Stimulated activated CD4-positive, alpha-beta T cell treated with anti-CD3 and anti-CD28 coated beads, Interleukin-1b, Interleukin-23, amount 100 ng/mL, for 1 hour (primary cell): ENCODE results near the gene ACVRL1.
"Not testable (repeated sequence)": the region's sequence is repeated elsewhere in the genome, so short reads cannot be mapped to it uniquely, and the experiment has no call there.

Experiments used
- DNase-seq, 2 donors: peaks; one replicate each; pipeline ENCODE4 v3.0.0-alpha.2; 2020; ENCODE audit warnings: low read depth in 2 of 2

Gene ACVRL1

DNA sequence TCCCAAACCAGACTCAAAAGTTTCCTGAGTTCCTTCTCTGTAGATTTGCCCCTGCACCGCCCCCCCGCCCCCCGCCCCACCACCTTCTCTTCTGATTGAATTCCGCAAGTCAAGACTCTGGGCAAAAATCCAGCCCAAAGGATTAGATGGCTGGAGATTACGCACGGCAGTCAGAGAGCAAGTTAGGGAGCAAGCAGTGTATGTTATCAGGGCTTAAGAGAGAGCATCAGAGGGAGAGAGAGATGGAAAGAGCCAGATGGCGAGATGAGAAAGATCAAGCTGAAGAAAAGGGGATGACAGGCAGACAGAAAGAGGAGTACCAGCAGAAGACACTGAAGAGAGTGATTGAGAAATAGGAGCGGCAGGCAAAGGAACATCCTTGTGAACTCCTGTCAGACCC lies 33.3 kb upstream of the ACVRL1 start:
- no peak for DNase-seq

DNA sequence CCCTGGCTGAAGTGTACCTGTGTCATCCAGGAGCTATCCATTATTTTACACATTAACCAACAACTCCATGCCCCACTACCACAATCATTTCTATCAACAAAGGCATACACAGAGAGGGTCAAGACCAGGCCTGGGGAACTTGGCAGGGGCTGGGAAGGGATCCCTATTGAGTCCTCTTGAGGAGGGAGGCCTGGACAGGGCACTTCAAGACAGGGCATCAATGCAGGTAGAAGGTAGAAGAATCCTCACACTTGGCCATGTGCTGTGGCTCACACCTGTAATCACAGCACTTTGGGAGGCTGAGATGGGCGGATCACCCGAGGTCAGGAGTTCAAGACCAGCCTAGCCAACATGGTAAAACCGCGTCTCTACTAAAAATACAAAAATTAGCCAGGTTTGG lies 32.8 kb upstream of the ACVRL1 start:
- DNase-seq, result no peak

DNA sequence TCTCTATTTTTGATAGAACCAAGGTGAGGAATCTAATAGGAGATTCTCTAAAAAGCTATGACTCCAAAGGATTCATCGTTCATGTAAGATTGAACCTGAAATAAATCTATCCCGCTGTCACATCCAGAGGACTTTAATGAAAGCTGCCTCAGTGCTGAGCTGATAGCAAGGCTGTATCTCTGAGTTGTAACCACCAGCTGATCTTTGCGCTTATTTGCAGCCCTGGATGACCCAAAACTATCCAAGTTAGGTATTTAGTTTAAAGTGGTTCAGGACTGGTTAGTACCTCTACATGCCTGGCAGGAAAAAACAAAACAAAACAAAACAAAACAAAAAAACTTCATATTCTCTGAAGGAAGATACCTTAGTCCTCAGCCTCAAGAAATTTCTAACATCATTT lies 28.2 kb upstream of the ACVRL1 start:
- no peak for DNase-seq

DNA sequence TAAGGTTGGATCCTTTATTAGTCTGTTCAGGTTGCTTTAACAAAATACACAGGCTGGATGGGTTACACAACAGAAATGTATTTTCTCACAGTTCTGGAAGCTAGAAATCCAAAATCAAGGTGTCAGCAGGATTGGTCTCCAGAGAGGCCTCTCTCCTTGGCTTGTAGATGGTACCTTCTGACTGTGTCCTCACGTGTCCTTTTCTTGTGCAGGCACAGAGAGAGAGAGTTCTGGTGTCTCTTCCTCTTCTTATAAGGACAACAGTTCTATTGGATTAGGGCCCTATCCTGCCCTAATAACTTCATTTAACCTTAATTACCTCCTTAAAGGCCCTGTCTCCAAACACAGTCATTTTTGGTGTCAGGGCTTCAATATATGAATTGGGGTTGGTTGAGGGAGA lies 24.0 kb upstream of the ACVRL1 start:
- DNase-seq, result no peak

DNA sequence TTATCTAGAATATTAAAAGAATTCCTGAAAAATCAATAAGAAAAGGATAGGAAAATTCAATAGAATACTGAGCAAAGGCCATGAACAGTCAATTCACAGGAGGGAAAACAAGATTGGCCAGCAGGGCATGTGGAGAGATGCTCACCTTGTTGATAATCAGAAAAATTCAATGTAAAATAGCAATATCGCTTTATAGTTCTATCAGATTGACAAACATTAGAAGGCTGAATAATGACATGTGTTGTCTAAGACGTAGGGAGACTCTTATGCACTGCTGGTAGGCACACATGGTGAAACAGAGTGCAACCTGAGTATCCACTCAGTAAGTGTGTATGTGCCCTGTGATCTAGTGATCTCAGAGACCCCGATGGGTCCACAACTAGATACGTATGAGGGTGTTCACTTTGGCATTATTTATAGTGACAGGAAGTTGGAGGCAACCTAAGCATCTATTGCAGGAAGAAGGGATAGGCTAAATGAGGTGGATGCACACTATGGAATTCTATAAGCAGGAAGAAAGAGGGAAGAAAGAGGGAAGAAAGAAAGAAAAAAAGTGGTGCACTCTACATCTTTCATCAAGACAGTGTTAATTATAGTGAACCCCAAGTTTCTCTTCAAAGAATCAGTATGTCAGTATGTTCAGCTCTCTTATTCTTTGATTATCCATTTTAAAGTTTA lies 23.2 kb upstream of the ACVRL1 start:
- no peak for DNase-seq

DNA sequence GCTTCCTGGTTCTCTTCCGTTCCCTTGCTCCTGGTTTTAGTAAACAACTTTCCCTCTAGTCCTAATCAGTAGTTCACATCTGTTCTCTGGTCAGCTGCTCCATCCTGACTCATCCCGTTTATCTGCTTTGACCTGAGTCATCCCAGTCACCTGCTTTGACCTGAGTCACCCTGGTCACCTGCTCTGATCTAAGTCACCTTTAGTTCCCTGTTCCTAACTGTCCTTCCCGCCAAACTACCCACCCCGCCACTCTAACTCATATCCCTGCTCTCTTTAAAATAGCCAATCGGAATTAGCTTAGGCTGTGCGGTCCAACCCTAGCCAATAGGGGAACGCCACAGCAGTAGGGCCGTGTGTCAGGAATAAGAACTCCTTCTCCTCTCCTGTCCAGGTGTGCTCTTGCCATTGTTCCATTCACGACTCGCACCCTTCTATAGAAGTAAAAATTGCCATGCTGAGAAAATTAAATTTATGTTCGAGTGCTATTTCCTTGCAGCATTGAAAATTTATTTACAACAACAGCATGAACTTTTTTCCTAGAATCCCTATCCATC lies 22.6 kb upstream of the ACVRL1 start:
- DNase-seq, result no peak

GRCh38 chr12:51885294-51886020 lies 21.8 kb upstream of the ACVRL1 start:
- not testable (repeated sequence) for DNase-seq

DNA sequence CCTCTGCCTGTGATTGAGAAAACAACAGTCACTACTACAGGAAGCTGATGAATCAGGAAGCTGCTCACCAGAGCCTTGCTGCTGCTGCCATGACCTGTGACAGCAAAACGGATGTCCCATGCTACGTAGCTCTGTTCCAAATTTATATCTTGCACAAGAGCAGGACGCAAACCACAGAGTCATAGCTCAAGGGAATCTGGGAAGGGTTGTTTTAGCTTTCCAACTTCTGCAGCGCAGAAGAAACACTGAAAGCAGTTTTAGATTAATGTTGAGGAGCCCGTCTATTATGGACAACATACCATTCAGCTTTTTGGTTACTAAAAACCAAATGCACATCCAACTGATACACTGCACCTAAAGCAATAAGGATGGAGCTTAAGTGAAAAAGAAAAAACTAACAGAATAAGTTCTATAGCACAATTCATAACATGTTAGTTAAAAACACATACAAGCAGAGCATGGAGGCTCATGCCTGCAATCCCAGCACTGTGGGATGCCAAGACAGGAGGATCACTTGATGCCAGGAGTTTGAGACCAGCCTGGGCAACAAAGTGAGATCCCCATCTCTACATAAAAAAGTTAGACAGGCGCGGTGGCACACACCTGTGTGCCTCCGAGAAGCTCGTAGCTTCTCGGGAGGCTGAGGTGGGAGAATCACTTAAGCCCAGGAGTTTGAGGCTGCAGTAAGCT lies 21.1 kb upstream of the ACVRL1 start:
- no peak for DNase-seq

DNA sequence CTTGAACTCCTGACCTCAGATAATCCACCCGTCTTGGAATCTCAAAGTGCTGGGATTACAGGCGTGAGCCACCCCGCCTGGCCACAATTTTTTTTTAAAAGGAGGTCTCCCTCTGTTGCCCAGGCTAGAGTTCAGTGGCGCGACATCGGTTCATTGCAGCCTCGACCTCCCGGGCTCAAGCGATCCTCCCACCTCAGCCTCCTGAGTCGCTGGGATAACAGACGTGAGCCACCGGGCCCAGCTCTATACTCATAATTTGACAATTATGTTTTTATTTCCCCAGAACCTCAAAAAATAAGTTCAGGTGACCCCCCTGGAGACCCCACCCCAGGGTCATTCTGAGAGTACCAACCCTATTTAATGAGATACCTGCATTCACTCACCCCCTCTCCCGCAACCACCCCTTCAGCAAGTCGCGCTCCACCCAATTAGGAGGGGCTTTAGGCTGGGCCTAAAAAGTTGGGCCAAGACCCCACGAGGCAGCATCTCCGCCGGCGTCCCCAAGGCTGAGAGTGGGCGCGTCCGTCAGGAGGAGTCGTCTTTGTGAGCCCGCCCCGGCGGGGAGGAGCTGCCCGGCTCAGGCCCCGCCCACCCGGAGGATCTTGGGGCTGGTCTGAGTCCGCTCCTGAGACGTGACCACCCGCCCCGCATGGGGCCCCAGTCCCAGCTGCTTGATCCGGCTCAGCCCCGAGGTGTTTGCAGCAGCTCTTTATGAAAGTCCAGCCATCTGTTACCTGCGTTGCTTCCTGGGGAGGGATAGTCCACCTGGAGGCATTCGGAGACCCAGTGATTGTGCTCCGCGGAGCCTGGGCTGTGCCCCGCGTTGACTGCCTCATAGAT lies 19.6 kb upstream of the ACVRL1 start, which contains the start of gene ANKRD33:
Gene ANKRD33, plus strand, starts transcription at position 628 of the 840 bp plus-strand sequence. Its CDS starts 84 bp downstream, at position 712.
- no peak for DNase-seq

DNA sequence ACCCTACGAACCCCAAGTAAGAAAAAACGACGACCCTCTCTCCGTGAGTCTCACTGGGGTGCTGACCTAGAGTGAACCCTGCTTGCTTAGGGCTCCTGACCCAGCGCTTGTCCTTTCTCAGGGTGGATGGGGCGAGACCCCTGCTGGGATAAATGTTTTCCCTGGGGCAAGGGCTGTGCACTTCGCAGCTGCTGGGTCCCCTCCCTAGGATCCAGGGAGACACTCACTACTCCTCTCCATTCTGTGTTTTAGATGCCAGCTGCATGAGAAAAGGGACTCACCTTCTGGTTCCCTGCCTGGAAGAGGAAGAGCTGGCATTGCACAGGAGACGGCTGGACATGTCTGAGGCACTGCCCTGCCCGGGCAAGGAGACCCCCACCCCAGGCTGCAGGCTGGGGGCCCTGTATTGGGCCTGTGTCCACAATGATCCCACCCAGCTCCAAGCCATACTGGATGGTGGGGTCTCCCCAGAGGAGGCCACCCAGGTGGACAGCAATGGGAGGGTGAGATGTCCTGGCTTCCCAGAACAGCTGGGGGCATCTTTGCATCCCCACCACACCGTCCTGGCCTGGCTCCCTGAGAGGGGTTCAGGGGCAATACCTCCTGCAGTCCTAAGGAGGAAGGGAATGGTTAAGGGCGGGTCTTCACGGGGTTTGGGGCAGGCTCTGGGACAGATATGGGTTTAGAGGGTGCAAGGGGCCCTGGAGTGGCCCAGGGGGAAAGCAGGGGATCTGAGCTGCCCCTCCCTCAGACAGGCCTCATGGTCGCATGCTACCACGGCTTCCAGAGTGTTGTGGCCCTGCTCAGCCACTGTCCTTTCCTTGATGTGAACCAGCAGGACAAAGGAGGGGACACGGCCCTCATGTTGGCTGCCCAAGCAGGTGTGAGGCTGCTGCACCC lies 18.7 kb upstream of the ACVRL1 start:
- no peak for DNase-seq

DNA sequence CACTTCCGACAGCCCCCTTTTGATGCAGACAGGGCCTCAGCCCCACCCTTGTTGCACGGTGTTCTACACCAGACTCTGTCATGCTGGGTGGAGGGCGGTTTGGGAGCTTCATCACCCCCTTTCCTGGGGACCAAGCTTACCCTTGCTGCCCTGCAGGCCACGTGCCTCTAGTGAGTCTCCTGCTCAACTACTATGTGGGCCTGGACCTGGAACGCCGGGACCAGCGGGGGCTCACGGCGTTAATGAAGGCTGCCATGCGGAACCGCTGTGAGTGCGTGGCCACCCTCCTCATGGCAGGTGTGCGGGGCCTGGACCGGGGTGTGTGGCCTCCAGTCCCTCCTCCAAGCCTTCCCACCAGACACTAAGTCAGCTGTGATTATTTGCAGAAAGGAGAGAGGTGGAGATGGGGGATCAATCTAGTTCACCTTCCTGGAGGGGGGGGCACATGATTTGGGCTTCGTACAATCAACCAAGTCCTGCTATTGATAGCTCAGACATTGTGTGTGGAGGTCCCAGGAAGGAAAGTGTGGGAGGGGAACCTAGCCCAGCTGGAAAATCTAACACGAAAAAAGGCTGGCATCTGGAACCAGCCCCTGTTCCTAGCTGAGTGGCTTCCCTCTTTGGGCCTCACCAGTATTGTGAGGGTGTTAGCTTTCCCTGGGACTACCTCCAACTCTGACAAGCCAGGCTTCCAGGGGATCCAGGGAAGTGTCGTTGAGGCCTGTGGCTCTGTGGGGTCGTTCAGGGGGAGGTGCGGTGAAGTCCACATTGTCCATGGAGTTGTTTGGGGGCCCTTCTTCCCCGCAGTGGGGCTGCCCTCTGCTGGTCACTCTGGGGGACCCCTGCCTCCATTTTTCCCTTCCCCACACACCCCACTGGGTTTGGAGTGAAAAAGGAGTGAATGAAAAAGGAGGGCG lies 17.8 kb upstream of the ACVRL1 start:
- no peak for DNase-seq

- no peak for DNase-seq
These were observed 17.2 kb upstream of the ACVRL1 start for GRCh38 chr12:51890133-51890464.

DNA sequence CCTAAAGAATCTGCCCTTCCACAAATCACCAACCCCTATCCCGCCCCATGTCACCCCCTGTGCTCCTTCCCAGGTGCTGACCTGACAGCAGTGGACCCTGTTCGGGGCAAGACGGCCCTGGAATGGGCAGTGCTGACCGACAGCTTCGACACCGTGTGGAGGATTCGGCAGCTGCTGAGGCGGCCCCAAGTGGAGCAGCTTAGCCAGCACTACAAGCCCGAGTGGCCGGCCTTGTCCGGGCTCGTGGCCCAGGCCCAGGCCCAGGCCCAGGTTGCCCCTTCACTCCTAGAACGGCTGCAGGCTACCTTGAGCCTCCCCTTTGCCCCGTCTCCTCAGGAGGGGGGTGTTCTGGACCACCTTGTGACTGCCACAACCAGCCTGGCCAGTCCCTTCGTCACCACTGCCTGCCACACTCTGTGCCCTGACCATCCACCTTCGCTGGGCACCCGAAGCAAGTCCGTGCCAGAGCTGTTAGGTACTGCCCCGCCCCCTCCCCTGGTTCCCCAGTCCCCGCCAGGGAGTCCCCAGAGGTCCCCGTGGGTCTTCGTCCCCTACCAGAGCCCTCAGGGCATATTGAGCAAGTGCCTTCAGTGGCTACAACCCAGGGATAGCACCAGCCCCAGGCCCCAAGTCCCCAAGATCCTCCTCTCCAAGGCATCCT lies 16.7 kb upstream of the ACVRL1 start:
- no peak for DNase-seq

- no peak for DNase-seq
These were observed 15.5 kb upstream of the ACVRL1 start for GRCh38 chr12:51891843-51892242.

GRCh38 chr12:51893786-51894185 lies 13.5 kb upstream of the ACVRL1 start:
- DNase-seq, result no peak

DNA sequence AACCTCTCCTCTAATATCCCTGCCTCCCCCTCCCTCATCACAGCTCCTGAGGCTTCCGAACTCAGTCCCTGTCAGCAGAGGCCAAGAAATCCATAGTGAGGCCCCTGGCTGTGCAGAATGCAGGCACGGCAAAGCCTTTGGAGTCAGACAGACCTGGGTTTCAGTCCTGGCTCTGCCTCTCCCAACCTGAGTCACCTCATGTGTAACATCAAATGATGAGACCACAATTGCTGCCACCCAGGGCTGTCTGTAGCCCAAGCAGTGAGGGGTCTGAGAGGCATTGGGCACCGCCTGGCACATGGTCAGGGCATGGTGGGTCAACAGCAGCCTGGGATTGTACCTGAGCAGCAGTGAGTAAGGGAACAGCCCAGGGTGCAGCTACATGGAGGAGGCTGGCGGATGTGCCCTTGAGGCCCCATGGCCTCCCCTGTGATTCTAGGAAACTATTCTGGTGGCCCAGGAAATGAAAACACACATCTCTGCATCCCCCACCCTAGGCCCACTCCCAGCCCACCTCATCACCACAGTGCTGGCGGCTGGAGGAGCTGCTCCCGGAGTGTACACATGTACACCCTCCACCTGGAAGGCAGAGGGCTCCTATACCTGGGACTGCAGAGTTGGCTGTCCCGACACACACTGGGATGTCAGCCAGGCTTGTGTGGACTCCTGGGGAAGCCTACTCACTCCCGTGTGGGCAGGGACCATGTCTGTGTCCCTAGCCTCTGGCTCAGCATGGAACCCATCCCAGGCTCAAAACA lies 11.7 kb upstream of the ACVRL1 start:
- DNase-seq, result no peak

DNA sequence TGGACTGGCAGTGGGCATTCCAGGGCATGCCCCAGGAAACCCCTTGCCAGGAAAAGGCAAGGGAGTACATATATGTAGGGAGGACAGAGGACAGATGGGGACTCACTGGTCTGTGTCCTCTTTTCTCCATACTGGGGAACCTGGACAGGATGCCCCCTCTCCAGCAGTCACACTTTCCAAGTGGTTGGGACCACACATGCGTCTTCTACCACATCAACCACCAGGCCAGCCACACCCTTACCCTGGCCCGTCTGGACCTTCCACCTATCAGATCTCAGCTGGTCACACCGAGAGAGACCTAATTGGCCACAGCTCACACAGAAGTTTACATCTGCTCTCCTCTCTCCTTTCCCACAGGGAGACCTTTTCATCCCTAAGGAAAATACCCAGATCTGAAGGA lies 11.1 kb upstream of the ACVRL1 start:
- no peak for DNase-seq

GRCh38 chr12:51897181-51897580 lies 10.1 kb upstream of the ACVRL1 start:
- DNase-seq, result no peak
